GM15510 (cell line): ENCODE results near the gene THAP5.

Experiments
- POLR2A ChIP-seq: IDR thresholded peaks from 3 replicates; pipeline ENCODE4 v1.6.1; 2011; ENCODE audit warnings: borderline replicate concordance; ENCODE audit not compliant: insufficient read length; ENCODE audit errors: extremely low read depth

Gene THAP5

DNA sequence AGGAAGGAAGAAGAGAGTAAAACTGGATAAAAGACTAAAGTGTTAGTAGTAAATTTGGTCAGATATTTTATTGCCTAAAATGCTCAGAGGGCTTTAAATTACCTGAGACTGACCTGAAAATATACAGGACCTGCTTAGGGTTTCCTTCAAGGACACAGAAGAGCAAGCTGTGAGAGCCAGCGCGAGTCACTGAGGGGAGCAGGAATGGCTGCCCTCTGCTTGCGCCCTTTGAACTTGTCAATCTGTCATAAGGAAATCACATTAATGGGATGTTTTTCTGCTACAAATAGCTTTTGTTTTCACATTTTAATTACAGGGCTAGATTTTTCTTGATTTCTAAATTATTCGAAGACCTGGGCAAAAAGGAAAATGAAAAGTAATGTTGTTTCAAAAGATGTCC, 27.1 kb upstream of the THAP5 start:
- TF ChIP-seq POLR2A: no peak

DNA sequence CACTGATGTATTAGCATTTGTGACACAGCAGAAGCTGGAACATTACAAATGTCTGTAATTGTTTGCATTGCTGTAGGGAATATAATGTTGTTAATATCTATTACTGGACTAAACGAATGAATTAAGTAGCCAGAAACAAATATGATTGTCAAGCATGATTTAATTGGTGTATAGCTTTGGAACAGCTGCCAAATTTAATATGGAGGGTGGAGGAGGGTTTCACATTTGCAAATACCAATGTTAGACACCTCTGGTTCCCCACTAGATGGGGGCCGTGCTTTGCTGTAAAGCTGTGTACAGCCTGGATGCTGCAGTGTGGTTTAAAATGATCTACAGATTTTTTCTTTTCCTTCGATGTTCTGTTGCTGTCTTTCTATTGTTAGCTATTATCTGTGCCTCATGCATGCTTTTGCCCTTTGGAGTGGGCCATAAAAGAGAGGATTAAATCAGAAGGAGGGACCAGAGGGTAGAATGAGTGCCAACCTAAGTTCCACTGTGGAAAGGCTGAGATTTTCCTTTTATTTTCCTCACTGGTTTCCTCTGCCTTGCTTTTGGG, 23.2 kb upstream of the THAP5 start:
- no peak for TF ChIP-seq POLR2A

DNA sequence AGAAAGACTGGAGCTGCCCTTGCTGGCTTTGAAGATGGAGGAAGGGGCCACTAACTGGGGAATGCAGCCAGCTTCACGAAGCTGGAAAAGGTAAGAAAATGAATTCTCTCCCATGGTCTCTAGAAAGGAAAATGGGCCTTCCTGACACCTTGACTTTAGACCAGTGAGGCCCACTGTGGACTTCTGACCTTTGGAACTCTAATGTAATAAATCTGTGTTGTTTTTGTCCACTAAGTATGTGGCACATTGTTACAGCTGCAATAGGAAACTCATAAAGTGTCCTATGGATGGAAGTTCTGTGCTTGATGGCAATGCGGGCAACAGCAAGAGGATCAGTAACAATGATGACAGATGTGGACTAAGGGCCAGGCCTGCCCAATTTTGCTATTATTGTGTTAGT, 21.1 kb upstream of the THAP5 start:
- TF ChIP-seq POLR2A: no peak

DNA sequence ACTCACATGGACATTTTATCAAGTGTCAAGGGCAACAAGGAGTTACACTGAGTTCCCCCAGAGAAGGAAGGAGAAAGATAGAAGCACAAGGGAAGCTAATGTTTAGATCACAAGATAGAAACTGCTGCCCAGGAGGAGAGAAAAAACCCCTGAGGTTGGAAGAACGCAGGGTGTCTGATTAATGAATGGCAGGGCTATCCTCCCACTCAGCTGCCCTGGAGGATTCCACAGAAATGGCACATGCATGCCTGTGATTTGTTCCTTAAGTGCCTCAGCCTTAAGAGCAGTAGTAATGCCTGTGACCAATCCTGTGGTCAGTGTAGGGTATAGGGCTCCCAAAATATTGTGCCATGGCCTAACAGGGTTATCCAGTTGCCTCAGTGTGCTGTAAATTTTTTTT, 20.4 kb upstream of the THAP5 start:
- no peak for TF ChIP-seq POLR2A

DNA sequence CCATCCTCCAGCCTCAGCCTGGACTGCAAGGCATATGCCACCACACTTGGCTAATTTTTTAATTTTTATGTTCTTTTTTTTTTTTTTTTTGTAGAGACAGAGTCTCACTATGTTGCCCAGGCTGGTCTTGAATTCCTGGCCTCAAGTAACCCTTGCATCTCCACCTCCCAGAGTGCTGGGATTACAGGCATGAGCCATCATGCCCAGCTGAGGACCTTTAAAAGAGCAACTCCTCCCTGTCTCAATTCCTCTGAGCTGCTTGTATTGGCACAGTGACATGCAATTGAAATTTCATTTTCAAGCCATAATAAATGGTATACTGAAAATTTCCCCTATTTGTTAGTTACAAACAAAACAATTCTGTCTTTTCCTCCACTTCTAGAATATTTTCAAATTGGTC, 19.7 kb upstream of the THAP5 start:
- TF ChIP-seq POLR2A: no peak

DNA sequence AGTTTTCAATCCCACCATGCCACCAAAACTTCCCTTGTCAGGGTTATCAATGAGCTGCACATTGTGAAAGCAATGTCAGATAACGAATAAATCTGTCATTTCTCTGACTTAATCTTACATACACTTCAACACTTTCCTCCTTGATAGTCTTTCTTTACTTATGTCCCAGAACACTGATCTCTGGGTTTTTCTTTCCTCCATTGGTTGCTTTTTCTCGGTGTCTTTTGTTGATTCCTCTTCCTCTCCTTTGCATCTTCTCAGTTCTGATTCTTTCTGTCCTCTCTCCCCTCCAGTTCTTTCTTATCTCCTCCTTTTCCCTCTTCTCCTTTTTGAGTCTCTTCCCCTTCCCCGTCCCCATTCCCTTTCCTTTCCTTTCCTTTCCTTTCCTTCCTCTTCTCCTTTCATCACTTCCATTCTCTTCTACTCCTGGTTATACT, 16.8 kb upstream of the THAP5 start:
- no peak for TF ChIP-seq POLR2A

DNA sequence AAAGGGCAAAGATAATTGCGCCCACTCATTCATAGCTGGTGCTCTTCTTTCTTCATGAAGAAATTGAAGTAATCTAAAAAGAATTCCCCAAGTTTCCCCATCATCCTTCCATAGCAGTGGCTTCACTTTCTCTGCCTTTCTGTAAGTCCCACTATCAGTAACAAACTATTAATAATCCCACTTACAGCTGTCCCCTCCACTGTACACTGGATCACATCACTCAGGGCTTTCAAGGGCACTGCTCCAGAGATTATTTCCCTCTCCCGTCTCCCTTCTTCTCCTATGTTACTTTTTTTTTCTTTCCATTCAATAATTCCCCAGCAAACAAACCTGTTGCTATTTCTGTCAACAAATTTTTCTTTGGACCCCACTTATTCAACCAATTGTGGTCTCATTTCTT, 16.3 kb upstream of the THAP5 start:
- TF ChIP-seq POLR2A: no peak

DNA sequence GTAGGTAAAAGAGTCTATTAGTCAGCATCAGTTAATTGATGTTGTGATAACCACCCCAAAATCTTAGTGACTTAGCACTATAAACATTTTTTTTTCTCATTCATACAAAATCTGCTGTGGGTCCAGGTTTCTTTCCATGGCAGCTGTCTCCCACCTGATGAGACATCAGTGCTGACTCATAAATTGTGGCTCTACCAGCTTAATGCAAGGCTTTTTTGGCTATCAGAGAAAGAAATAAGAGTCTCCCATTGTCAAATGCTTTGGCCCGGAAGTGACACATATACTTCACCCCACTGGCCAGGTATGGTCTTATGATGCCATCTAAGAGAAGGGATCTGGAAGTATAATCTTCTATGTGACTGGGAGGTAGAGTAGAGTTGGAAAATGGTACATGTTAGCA, 14.7 kb upstream of the THAP5 start:
- TF ChIP-seq POLR2A: no peak

DNA sequence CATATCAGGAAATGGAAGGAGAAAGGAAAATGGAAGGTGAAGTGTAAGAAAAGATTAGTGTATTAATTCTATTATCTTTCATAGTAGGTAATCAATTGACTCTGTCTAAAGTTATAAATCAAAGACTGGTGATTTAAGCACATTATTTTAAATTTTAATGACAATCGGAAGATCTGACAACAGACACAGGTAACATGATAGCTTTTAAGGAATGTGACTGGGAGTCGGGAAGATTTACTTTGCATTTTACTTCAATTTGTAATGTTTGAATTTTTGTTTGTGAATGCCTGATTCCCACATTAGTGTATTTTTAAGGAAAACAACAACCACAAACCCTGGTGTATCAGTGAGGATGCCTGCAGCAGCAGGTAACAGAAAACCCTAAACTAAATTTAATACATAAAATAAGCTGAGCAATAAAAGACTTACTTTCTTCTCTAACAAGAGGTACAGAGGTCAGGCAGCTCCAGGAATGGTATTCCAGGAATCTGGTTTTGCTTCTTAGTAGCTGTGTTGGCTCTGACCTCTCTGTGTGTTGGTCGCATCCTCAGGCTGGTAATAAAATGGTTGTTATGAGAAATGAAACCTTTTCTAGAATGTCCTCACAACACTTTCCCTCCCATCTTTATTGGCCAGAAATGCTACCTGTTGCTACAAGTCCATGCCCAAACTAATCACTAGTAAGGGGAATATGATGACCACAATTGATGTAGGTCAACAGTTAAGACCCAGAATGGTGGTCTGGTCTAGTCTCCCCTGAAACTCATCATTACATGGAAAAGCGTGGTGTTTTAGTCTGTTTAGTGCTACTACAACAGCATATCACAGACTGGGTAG, 12.4 kb upstream of the THAP5 start:
- TF ChIP-seq POLR2A: no peak

DNA sequence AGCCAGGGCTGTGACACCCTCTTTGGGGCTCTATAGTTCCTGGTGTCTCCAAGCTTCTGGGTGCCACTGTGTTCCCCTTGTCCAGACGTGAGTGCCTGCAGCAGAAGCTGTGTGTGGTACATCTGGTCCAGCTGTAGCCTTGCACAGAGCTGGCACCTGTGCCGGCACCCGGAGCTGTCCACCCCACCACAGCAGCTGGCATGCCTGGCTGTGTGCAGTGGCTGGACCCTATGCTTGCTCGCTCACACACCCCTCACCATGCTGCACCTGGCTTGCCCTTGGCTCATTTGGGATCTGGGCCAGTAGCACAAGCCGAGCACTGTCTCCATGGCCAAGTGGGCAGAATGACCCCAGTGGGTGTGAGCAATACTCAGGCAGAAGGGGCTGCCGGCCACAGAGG, 10.8 kb upstream of the THAP5 start:
- TF ChIP-seq POLR2A: no peak

DNA sequence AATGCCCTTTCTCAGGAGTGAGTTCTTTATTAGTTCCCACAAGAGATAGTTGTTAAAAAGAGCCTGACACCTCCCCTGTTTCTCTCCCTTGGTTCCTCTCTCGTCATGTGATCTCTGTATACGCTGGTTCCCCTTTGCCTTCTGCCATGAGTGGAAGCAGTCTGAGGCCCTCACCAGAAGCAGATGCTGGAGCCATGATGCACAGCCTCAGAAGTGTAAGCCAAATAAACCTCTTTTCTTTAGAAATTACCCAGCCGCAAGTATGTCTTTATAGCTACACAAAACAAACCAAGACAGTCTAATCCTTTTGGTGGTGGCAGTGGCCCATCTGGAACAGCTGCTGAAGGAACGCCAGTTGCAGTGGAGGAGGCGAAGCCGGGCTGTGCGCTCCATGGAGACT, 9.4 kb upstream of the THAP5 start:
- no peak for TF ChIP-seq POLR2A

DNA sequence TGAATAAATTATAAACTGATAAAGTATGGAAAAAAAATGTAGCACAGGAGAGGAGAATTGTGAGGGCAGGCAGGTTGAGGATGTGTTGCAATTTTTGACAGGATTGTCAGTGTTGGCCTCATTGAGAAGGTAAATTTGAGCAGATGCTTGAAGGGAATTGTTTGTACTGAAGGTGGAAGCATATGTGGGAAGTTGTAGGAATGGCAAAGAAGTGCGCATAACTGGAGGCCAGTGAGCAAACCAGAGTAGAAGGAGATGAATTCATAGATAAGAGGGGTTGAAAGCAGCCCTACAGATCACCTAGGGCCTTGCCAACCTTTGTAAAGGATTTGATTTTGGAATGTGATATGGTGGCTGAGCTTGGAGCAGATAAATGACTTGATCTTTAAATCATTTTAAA, 6.6 kb upstream of the THAP5 start:
- no peak for TF ChIP-seq POLR2A

DNA sequence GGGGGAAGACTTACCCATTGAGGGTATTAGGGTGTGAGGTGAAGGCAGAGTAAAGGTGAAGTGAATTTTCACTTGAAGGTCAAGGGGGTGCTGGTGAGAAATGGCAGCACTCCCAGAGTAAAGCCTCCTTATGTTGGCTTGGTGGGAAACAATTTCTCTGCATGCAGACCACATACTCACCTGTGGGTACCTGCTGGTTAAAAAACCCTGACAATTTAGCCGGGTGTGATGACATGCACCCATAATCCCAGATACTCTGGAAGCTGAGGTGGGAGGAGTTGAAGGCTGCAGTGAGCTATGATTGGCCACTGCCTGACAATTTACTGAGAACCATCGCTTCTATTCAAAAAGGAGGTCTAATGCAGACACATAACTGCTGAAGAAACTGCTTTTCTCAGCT, 5.7 kb upstream of the THAP5 start:
- TF ChIP-seq POLR2A: no peak

DNA sequence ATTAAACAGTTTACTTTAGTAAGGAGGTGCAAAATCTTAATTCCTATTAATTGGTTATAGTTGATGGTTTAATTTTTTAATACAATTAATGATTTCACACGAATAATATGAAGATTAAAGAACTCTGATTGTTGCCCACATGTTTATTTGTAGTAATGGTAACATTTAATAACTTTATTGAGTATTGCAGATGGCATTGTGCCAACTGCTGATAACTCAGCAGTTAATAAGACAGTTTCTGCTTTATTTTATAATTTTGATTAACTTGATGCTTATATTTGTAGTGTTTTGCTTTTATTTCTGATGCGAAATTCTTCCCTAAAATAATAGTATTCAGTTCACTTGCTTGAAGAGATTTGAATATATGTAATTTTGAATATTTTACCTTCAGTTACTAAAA, 3.0 kb upstream of the THAP5 start:
- TF ChIP-seq POLR2A: no peak

DNA sequence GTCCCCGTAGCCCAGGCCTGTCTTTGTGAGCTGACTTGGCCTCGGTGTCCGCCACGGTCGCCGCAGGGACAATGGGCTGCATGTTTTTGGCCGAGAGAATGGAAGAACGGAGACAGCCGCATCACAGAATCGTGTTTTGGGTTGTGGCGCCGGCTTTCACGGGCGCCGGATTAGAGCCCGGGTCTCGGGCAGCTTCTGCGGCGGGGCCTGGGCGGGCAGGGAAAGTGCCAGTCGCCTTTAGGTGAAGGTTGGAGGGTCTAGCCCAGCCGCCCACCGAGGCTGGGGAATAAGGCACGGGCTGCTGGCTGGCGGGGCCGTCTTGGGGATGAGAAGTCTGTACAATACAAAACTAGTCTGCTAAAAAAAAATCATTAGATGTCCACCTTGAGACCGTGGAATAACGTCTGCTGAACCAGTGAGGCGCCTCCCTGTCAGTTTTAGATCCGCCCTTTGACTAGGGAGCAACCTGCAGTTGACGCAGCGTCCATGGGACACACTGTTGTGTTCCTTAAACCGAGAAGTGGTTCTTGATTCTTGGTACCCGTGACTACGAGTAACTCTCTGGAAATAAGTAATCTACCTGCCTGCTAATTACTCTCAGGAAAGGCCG, 745 bp upstream of the THAP5 start:
- TF ChIP-seq POLR2A: no peak
